Trophoblast cell (in vitro differentiated cells and primary cell): ENCODE measurements around the gene CPLX1.
"Not testable (repeated sequence)": the region's sequence is repeated elsewhere in the genome, so short reads cannot be mapped to it uniquely, and the experiment has no call there.

Experiments
- DNase-seq, 2 donors: peaks; one replicate each; pipeline ENCODE4 v3.0.0-alpha.2; 2016
- H2AFZ ChIP-seq: 2 replicates; pipeline ENCODE4 v1.6.1; 2013; ENCODE audit warnings: low read length, moderate library complexity, mild to moderate bottlenecking; ENCODE audit not compliant: insufficient read depth, poor library complexity
- H2AK5ac ChIP-seq: 2 replicates; pipeline ENCODE4 v1.6.1; 2013; ENCODE audit warnings: mild to moderate bottlenecking, low read length
- H2BK120ac ChIP-seq: 2 replicates; pipeline ENCODE4 v1.6.1; 2013; ENCODE audit warnings: low read length, mild to moderate bottlenecking, moderate library complexity; ENCODE audit not compliant: insufficient read depth, poor library complexity
- H2BK12ac ChIP-seq: 2 replicates; pipeline ENCODE4 v1.6.1; 2013; ENCODE audit warnings: mild to moderate bottlenecking, low read length, moderate library complexity
- H2BK5ac ChIP-seq: 2 replicates; pipeline ENCODE4 v1.6.1; 2013; ENCODE audit warnings: low read length, low read depth, moderate library complexity, mild to moderate bottlenecking; ENCODE audit not compliant: poor library complexity
- H3K14ac ChIP-seq: 2 replicates; pipeline ENCODE4 v1.6.1; 2013; ENCODE audit warnings: mild to moderate bottlenecking, low read length
- H3K18ac ChIP-seq: 2 replicates; pipeline ENCODE4 v1.6.1; 2013; ENCODE audit warnings: mild to moderate bottlenecking, low read length
- H3K23ac ChIP-seq: 2 replicates; pipeline ENCODE4 v1.6.1; 2013; ENCODE audit warnings: low read length
- H3K27ac ChIP-seq: 2 replicates; pipeline ENCODE4 v1.5.1; 2013; ENCODE audit warnings: low read depth, mild to moderate bottlenecking, inconsistent platforms, low read length, moderate library complexity
- H3K27me3 ChIP-seq: 2 replicates; pipeline ENCODE4 v1.6.1; 2013; ENCODE audit warnings: inconsistent platforms, mild to moderate bottlenecking, low read length, moderate library complexity; ENCODE audit not compliant: insufficient read depth
- H3K36me3 ChIP-seq, 2 experiments: 1 replicate in 1 of 2; 2 replicates in 1 of 2; pipeline ENCODE4 v1.6.1; 2013; ENCODE audit warnings: low read length in 2 of 2, mild to moderate bottlenecking in 2 of 2, moderate library complexity in 1 of 2; ENCODE audit not compliant: insufficient read depth in 2 of 2, control insufficient read depth in 1 of 2
- H3K4ac ChIP-seq: 2 replicates; pipeline ENCODE4 v1.6.1; 2013; ENCODE audit warnings: low read depth, mild to moderate bottlenecking, low read length, moderate library complexity
- H3K4me1 ChIP-seq, 2 experiments: 1 replicate in 1 of 2; 2 replicates in 1 of 2; pipeline ENCODE4 v1.6.1; 2013; ENCODE audit warnings: low read length in 2 of 2, mild to moderate bottlenecking in 2 of 2, moderate library complexity in 1 of 2; ENCODE audit not compliant: insufficient read depth in 2 of 2, control insufficient read depth in 1 of 2
- H3K4me2 ChIP-seq: 2 replicates; pipeline ENCODE4 v1.6.1; 2013; ENCODE audit warnings: inconsistent platforms, mild to moderate bottlenecking, low read length, moderate library complexity
- H3K4me3 ChIP-seq: 2 replicates; pipeline ENCODE4 v1.5.1; 2013; ENCODE audit warnings: mild to moderate bottlenecking, low read depth, low read length, inconsistent platforms
- H3K79me1 ChIP-seq: one replicate; pipeline ENCODE4 v1.6.1; 2013; ENCODE audit warnings: low read length
- H3K79me2 ChIP-seq: 2 replicates; pipeline ENCODE4 v1.6.1; 2013; ENCODE audit warnings: low read length, mild to moderate bottlenecking; ENCODE audit not compliant: control insufficient read depth, insufficient read depth, poor library complexity
- H3K9ac ChIP-seq: 2 replicates; pipeline ENCODE4 v1.6.1; 2013; ENCODE audit warnings: mild to moderate bottlenecking, low read length
- H3K9me3 ChIP-seq: 2 replicates; pipeline ENCODE4 v1.6.1; 2013; ENCODE audit warnings: low read depth, mild to moderate bottlenecking, control low read depth, inconsistent platforms, low read length; ENCODE audit not compliant: insufficient read depth
- H4K12ac ChIP-seq: 2 replicates; pipeline ENCODE4 v1.6.1; 2013; ENCODE audit warnings: low read depth, mild to moderate bottlenecking, low read length, moderate library complexity
- H4K8ac ChIP-seq: 2 replicates; pipeline ENCODE4 v1.6.1; 2013; ENCODE audit warnings: low read depth, mild to moderate bottlenecking, low read length, moderate library complexity
- H4K91ac ChIP-seq: one replicate; pipeline ENCODE4 v1.6.1; 2013; ENCODE audit warnings: low read depth, mild to moderate bottlenecking, low read length, moderate library complexity
- WGBS: extraction: QIAGEN DNeasy Blood & Tissue Kit; methylation state at CpG from one replicate; pipeline ENCODE4 v1.1.7; 2013; ENCODE audit warnings: missing lambda C conversion rate; ENCODE audit not compliant: insufficient read length, insufficient coverage; ENCODE audit errors: extremely low coverage; 5-methylcytosine and 5-hydroxymethylcytosine counted together

The CPLX1 gene

GRCh38 chr4:754221-755120 is 71.5 kb downstream of the CPLX1 start:
- no peak overlapping the region for H4K8ac ChIP-seq
- H3K36me3 ChIP-seq, result peaks cover 57 to 72% of the 10 kb centered on the region in 2 experiments
- H2AFZ ChIP-seq, result no peak overlapping the region
- no peaks in the 10 kb centered on the region for H3K79me2 ChIP-seq
- no peak overlapping the region for H3K23ac ChIP-seq
- no peaks in the 10 kb centered on the region for H3K4me1 ChIP-seq
- no peak overlapping the region for H3K4ac ChIP-seq
- no peaks in the 10 kb centered on the region for H3K27me3 ChIP-seq
- H3K9ac ChIP-seq, result no peak overlapping the region
- H4K12ac ChIP-seq, result peak overlapping the region; percentile 16
- peak overlapping the region; percentile 43 for H3K18ac ChIP-seq
- H3K27ac ChIP-seq, result no peak overlapping the region
- no peak overlapping the region for H2BK12ac ChIP-seq
- H2BK120ac ChIP-seq, result no peak overlapping the region
- no peak for DNase-seq
- no peak overlapping the region for H3K14ac ChIP-seq
- H4K91ac ChIP-seq, result no peak overlapping the region
- no CpG with 5 or more reads among the region's 32 CpGs for WGBS
- H3K4me2 ChIP-seq, result no peak overlapping the region
- H2BK5ac ChIP-seq, result no peak overlapping the region
- no peak overlapping the region for H3K4me3 ChIP-seq
- H3K9me3 ChIP-seq, result no peaks in the 10 kb centered on the region
- H3K79me1 ChIP-seq, result no peaks in the 10 kb centered on the region
- no peak overlapping the region for H2AK5ac ChIP-seq

- not testable (repeated sequence) for H3K14ac ChIP-seq, H3K23ac ChIP-seq, H2BK120ac ChIP-seq, H3K4me3 ChIP-seq, H3K4me1 ChIP-seq, H4K12ac ChIP-seq, H3K79me1 ChIP-seq, H3K9me3 ChIP-seq, DNase-seq, H4K8ac ChIP-seq, H3K4me2 ChIP-seq, H2AK5ac ChIP-seq, H3K9ac ChIP-seq, H3K18ac ChIP-seq, H3K79me2 ChIP-seq, H2AFZ ChIP-seq, H2BK5ac ChIP-seq, H2BK12ac ChIP-seq, H3K4ac ChIP-seq, H4K91ac ChIP-seq, H3K27ac ChIP-seq, H3K27me3 ChIP-seq
- WGBS, result no CpG with 5 or more reads among the region's 13 CpGs
- H3K36me3 ChIP-seq, result peaks cover 62 to 75% of the 10 kb centered on the region in 2 experiments
Observed at GRCh38 chr4:753186-753585, 72.7 kb downstream of the CPLX1 start.

- H3K27ac ChIP-seq, result no peak overlapping the region
- H2BK5ac ChIP-seq, result no peak overlapping the region
- H3K27me3 ChIP-seq, result no peaks in the 10 kb centered on the region
- H3K9ac ChIP-seq, result no peak overlapping the region
- no CpG with 5 or more reads among the region's 25 CpGs for WGBS
- no peak overlapping the region for H2BK12ac ChIP-seq
- no peak overlapping the region for H4K8ac ChIP-seq
- H2BK120ac ChIP-seq, result no peak overlapping the region
- no peak overlapping the region for H3K4me3 ChIP-seq
- H3K9me3 ChIP-seq, result no peaks in the 10 kb centered on the region
- no peak overlapping the region for H2AFZ ChIP-seq
- no peak overlapping the region for H4K12ac ChIP-seq
- no peak for DNase-seq
- no peak overlapping the region for H4K91ac ChIP-seq
- H3K4ac ChIP-seq, result no peak overlapping the region
- H3K23ac ChIP-seq, result no peak overlapping the region
- H3K36me3 ChIP-seq, result peaks cover 69 to 75% of the 10 kb centered on the region in 2 experiments
- H2AK5ac ChIP-seq, result no peak overlapping the region
- H3K79me1 ChIP-seq, result no peaks in the 10 kb centered on the region
- H3K4me2 ChIP-seq, result no peak overlapping the region
- H3K79me2 ChIP-seq, result no peaks in the 10 kb centered on the region
- no peaks in the 10 kb centered on the region for H3K4me1 ChIP-seq
- H3K14ac ChIP-seq, result no peak overlapping the region
- H3K18ac ChIP-seq, result no peak overlapping the region
Observed at GRCh38 chr4:752196-752861, 73.6 kb downstream of the CPLX1 start.

DNA sequence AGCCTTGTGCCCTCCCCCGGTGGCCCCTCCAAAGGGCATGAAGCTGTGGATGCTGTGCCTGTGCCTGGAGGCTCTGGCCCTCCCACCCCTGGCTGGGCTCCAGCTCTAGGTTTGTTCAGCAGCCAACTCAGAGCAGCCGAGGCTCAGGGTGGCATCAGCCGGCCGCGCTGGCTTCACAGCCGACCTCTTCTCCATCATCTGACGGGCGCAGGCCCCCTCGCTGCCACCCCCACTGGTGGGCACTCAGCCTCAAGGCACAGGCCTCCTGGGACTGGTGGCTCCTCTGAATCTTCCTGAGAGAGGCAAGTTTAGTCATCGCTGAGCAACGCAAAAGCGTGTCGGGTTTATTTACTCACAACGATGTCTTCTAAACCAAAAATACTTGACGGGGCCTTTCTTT is 74.3 kb downstream of the CPLX1 start:
- no peak overlapping the region for H2BK5ac ChIP-seq
- no peak overlapping the region for H3K9ac ChIP-seq

More for the DNA sequence above, 74.3 kb downstream of the CPLX1 start:
- Histone ChIP-seq H3K4me3 (no peak overlapping the region), H3K79me1 (no peaks in the 10 kb centered on the region), H2BK12ac (no peak overlapping the region), H3K27ac (no peak overlapping the region), H4K12ac (no peak overlapping the region), H4K91ac (no peak overlapping the region), H3K4ac (no peak overlapping the region), H3K79me2 (no peaks in the 10 kb centered on the region), H3K9me3 (no peaks in the 10 kb centered on the region), H3K14ac (no peak overlapping the region), H3K27me3 (no peaks in the 10 kb centered on the region), H4K8ac (no peak overlapping the region), H3K23ac (no peak overlapping the region), H2AK5ac (no peak overlapping the region), H3K36me3 (peaks cover 65 to 71% of the 10 kb centered on the region in 2 experiments), H2BK120ac (no peak overlapping the region), H2AFZ (no peak overlapping the region), H3K18ac (no peak overlapping the region), H3K4me2 (no peak overlapping the region), H3K4me1 (no peaks in the 10 kb centered on the region)
- DNase-seq, result no peak
- no CpG with 5 or more reads among the region's 15 CpGs for WGBS
